Stimulated activated CD8-positive, alpha-beta memory T cell treated with anti-CD3 and anti-CD28 coated beads, Interleukin-7, amount 100 ng/mL, for 1 hour (primary cell): ENCODE data around the gene ASPHD2.
A peak's percentile ranks its signal among the peaks of the same experiment; 100 is the strongest.

Source experiments
- DNase-seq, 2 donors: peaks; one replicate each; pipeline ENCODE4 v3.0.0-alpha.2; 2020; ENCODE audit warnings: low read depth in 2 of 2

The ASPHD2 gene

GRCh38 chr22:26474682-26475081 is 45.6 kb downstream of the ASPHD2 start:
- no peak for DNase-seq

- DNase-seq: no peak
Measured at GRCh38 chr22:26476705-26477340, 47.8 kb downstream of the ASPHD2 start.

- no peak for DNase-seq
Measured at GRCh38 chr22:26477341-26477731, 48.3 kb downstream of the ASPHD2 start.

GRCh38 chr22:26479043-26479791 is 50.2 kb downstream of the ASPHD2 start:
- no peak for DNase-seq

GRCh38 chr22:26479792-26480610 is 50.9 kb downstream of the ASPHD2 start:
- DNase-seq: no peak

- no peak for DNase-seq
Measured at GRCh38 chr22:26480611-26480932, 51.5 kb downstream of the ASPHD2 start.

GRCh38 chr22:26481112-26481693 is 52.1 kb downstream of the ASPHD2 start:
- no peak for DNase-seq

- no peak for DNase-seq
Measured at GRCh38 chr22:26481694-26482093, 52.6 kb downstream of the ASPHD2 start.

- no peak for DNase-seq
Measured at GRCh38 chr22:26482161-26482560, 53.1 kb downstream of the ASPHD2 start.

- DNase-seq: no peak
Measured at GRCh38 chr22:26483043-26483438, 54.0 kb downstream of the ASPHD2 start.

GRCh38 chr22:26483439-26484359 is 54.6 kb downstream of the ASPHD2 start, which contains the start of the genes HPS4 and SRRD:
Gene HPS4 (minus strand): TSS chr22:26483783. CDS start chr22:26481762, 2,021 bp downstream.
Gene SRRD (plus strand): TSS chr22:26483877. CDS start chr22:26483891, 14 bp downstream.
- peak; percentile 87 to 90 for DNase-seq

GRCh38 chr22:26484360-26484706 is 55.3 kb downstream of the ASPHD2 start:
- DNase-seq: no peak

- no peak for DNase-seq
Measured at GRCh38 chr22:26485013-26485412, 56.0 kb downstream of the ASPHD2 start.

- DNase-seq: no peak
Measured at GRCh38 chr22:26485806-26486390, 56.8 kb downstream of the ASPHD2 start.

GRCh38 chr22:26486394-26486793 is 57.3 kb downstream of the ASPHD2 start:
- no peak for DNase-seq

GRCh38 chr22:26487996-26488395 is 58.9 kb downstream of the ASPHD2 start:
- DNase-seq: no peak

GRCh38 chr22:26489447-26490036 is 60.5 kb downstream of the ASPHD2 start:
- no peak for DNase-seq

GRCh38 chr22:26492220-26492619 is 63.2 kb downstream of the ASPHD2 start:
- no peak for DNase-seq

GRCh38 chr22:26494506-26494905 is 65.4 kb downstream of the ASPHD2 start:
- DNase-seq: no peak
